GM21717 (cell line): Measurements from ENCODE around the gene FTCDNL1.

Experiments used
- ATAC-seq: cut with Tn5 transposase; IDR thresholded peaks from one replicate; pipeline ENCODE4 v1.9.1; 2021; ENCODE audit warnings: mild to moderate bottlenecking, moderate library complexity; ENCODE audit not compliant: unreplicated experiment

Gene FTCDNL1

DNA sequence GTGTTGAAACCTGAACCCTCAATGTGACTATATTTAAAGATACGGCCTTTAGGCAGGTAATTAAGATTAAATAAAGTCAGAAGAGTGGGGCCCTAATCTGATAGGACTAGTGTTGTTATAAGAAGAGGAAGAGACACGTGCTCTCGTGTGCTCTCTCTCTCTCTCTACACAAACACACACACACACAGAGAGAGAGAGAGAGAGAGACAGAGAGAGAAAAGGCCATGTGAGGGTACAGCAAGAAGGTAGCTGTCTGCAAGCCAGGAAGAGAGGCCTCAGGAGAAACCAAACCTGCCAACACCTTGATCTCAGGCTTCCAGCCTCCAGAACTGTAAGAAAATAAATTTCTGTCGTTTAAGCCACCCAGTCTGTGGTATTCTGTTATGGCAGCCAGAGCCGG is 106.7 kb downstream of the FTCDNL1 start:
- no peak for ATAC-seq

DNA sequence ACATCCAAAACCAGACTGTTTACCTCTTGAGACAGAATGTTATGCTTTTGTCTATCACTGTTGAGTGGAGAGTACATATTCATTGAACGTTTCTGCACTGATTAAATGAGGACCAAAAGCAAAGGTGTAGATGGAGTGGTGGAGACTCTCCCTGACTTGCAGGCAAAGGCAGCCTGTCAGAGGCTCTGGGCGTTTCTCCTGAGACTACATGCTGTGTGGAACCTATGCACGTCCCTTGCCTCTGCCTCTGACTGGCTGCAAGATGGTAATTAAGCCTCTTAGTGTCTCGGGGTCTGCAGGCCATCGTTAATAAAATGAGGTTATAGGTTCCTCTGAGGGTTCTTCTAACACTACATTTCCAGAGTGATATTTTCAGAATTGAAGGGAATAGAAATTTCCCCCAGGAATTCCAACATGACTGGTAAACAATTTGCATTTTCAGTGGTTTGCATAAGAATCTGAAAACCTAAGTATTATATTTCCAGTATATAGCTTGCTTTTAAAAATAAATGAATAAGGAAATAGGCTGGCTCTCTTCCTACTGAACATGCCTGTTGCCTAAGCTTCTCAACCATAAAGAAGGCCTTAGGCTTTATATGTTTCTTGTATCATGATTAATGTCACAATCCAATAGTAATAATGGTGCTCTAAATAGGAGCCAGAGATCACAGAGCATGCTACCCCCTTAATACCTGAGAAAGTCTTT is 107.4 kb downstream of the FTCDNL1 start:
- no peak for ATAC-seq

DNA sequence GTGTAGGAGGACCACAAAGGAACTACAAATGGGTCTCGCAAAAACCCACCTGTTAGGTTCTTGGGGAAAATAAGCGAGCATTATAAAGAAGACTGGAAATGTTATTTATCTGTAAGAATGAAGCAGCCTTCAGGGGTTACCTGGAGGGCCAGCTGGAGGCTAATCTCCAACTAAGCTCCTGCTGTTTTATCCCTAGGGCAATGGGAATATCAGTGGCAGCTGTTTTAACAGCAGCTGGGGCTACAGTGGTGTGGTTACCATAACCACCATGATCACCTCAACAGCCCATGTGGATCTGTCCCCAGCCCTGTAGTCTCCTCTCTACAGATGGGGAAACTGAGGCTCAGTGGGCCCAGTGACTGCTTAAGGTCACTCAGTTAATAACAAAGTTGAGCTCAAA is 108.1 kb downstream of the FTCDNL1 start:
- ATAC-seq = no peak

DNA sequence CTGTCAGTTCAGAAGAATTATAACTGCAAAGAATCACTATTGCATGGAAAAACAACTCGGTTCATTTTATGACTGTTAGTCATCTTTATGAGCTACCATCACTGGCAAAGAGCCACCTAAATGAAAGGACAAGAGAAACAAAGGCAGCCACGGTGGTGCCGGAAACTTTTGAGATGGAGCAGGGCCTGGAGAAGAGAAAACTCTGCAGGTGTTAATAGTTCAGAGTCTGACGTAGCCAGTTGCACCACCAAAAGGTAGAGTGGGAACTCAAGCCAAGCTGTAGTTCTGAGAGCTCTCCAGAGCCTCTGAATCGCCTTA is 110.9 kb downstream of the FTCDNL1 start:
- no peak for ATAC-seq

DNA sequence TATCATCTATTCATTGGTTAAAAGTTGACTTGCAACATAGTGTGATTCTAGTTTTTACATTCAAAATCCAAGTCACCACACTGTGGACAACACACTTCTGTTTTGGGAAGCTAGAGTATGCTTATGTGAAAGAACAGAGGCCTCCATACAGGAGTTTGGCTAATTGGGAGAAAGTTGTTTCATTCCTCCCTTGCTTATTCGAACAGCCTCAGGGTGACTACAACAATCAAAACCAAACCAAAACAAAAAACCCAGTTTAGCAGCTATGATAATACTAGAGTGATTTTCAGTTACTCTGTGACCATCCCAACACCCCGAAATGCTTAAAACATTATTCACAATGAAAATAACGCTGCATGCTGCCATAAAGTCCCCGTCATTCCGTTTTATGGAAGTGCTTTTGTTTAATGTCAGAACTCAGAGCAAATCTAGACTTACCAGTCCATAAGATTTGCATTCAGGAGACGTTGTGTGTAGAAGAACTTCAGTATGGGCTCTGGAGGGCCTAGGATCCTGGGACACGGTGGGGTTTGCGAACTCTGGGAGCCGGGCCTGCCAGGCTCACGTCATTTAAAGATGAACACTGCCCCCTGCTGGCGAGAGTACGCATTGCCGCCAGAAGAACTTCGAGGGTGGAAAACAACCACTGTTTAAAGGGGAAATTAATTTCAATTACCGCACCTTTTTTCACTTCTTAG is 111.4 kb downstream of the FTCDNL1 start:
- no peak for ATAC-seq

DNA sequence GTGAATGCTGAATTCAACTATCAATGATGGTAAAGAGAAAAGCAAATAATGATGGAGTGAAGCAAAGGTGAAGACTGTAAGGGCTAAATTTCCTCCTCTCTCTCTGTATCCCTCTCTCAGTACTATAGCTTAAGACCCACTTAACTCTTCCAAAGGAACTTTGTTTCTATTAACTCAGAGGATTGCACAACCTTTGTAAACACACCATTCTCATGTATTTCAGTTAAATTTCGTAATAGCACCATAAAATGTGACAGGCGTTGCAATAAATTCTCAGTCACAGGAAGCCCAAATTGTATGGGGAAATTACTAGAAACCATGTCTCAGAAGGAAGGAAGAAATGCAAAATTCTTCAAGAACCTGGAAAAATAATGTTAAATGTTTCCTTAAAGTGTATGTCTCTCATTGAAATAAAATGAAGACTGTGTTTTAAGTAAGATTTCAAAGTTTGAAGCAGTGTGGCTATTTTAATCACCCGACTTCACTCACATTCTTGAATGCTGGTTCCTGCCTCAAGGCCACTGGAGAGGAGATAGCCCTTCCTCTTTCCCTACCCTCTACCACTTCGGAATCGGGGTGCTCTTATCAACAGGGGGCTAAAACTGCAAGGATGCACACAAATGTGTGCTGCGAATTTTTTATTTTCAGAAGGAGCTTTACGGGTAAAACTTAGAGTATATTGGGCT is 112.1 kb downstream of the FTCDNL1 start:
- ATAC-seq = no peak

DNA sequence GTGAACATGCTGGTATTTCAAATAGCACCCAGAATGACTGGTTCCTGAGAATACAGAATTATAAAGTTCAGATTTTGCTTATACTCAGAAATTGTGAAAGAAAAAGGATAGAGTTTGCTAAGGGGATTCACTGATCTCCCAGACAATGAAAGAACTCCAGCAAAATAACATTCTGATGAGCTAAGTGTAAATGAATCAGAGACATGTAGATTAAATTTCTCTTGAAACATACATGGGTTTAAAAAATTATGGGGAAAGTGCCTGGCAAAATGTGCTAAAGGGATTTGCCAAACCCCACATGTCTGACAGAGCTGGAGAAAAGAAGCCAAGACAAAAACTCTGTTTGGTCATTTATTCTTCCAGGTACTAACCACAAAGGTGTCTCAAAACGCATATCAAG is 116.3 kb downstream of the FTCDNL1 start:
- no peak for ATAC-seq

DNA sequence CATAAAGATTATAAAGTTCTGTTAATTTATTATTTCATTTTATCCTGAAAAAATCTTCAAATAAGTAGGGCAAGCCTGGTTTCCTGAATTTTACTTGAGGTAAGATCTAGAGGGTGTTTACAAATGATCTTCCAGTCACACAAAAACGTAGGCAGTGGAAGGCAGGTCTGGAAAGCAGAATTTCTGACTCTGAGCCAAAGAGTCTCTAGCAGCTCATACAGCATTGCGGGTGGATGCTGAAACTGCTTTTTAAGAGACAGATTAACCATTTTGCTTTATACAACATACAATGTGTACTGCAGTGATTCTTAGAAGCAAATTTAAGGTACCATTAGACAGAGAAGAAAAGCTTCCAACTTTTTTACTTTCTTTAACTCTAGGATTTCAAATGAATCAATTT is 117.0 kb downstream of the FTCDNL1 start:
- no peak for ATAC-seq

DNA sequence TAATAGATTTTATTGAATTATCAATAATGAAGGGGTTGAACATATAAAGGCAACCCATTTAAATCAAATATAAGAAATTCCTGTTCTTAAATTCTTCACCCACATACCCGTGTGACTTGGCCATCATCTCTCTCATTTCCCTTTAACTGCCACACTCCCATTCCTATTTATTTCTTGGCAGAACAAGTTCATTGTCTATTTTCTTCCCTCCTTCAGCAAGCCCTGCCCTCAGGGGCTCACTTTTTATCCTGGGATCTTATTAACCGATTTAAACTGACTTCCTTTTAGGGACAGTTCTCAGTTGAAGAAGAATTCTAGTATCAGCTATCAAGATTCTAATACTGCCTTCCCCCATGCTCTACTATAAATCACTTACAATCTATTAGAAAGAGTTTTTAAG is 123.2 kb downstream of the FTCDNL1 start:
- ATAC-seq = no peak

DNA sequence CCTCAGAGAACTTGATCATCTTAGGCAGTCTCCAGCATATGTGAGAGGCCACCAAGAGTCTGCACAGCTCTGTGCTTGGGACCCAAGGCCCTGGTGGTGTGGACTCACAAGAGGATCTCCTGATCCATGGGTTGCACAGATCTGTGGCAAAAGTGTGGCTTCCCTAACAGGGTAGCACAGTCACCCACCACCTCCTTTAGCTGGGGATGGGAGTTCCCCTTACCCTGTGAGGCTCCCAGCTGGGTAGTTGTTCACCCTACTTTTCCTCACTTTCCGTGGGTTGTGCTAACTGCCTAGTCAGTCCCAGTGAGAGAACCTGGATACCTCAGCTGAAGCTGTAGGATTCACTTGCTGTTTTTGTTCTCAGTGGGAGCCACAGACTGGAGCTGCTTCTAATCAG is 123.7 kb downstream of the FTCDNL1 start:
- no peak for ATAC-seq

DNA sequence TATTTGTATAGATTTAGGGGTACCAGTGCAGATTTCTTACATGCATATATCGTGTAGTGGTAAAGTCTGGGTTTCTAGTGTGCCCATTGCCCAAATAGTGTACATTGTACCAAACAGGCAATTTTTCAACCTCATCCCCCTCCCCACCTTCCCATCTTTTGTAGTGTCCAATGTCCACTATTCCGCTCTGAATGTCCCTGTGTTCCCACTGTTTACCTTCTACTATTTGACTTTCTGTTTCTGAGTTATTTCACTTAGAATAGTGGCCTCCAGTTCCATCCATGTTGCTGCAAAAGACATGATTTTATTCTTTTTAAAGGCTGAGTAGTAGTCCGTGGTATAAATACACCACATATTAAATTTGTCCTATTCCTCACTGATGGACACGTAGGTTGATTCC is 132.9 kb downstream of the FTCDNL1 start:
- no peak for ATAC-seq

DNA sequence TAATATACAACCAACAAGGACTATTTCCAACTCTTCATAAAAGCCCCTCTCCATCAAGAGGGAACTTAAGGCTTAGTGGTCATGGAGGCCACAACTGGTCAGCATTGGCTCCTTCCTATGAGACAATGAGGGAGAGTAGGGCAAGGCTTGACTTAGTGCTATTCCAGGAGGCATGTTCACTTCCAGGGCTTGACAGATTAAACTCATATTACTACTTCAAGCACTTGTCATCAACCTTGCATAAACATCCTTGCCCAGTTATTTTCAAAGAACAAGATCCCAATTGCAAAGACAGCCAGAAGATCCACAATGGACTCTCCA is 133.4 kb downstream of the FTCDNL1 start:
- no peak for ATAC-seq

DNA sequence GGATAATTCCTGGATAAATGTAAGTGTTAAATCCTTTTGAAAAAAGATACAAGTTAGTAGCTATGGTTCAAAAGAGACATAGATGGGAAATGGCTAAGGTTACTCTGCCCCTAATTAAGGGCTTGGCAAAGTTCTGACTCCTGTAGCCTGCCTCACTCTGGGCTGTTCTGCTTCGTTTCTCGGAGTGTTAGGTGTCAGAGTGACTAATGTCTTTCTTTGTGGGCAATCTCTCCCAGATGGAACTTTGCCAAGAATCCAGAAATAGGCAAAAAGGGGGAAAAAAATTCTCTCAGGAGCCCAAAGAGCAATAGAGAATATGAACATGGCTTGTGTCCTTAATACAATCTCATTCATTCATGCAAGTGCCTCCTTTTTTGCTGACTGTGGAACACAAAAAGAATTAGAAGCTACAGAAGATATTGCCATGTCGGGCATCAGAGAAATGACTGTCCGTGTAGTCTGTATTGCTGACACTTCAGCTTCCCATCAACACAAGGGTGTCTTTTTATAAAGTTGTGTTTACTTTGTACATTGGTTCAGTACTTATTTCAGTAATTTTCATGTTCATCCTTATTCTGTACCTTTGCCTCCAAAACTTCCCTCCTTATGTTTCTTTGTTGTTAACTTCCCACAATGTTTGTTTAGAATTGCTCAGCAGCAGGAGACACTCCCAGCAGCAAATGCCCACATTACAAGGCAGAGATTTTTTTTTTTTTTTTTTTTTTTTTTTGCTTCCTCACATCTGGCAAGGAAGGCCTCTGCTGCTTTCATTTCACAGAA is 134.0 kb downstream of the FTCDNL1 start:
- no peak for ATAC-seq

DNA sequence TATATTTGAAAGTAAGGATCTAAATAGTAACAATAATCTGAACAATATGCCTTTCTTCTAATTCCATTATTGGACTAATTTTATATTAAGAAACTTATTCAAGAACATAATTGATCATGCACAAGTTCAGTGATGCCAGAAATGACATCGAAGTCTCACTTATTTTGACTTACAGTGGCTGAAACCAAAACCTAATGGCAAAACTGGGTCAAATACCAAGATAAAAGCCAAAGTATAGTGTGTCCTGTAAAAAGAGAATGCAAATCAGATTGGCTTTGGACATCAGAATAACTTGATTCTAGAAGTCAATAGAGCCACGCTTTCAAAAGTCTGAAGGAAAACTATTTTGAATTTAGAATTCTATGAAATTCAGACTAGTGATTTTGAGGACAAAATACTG is 137.2 kb downstream of the FTCDNL1 start:
- ATAC-seq = no peak

DNA sequence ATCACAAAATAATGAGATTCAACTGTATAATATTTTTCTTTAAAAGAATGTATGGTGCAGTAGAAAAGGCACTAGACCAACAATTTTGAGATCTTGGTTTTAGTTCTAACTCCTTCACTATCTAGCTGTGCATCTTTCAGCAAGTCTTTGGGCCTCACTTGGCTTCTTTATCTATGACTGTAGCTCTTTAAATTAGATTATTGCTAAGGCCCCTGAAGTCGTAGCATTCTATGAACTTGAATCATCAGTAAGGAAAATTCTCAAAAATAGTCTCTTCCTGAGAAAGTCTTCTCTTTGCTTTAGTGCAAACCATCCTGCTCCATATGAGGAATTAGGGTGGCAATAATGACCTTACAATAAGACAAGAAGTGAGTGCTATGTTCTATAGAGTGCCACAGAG is 140.4 kb downstream of the FTCDNL1 start:
- no peak for ATAC-seq
